H1 (cell line): ENCODE results near the gene SPATA31E1. TPM values are rescaled to one million over a fixed set of nuclear protein-coding genes. Genes with fewer than 3 reads are reported as not detected.

Source experiments
- CTCF ChIA-PET: fragments of 300-600 bp; sonication (Branson Sonifier 250); formaldehyde crosslinking; loops from one replicate; lab custom pipeline; 2021; ENCODE audit not compliant: partially characterized antibody; lab: Charles Lee
- POLR2A ChIA-PET: fragments of 300-600 bp; sonication (Branson Sonifier 250); formaldehyde crosslinking; loops from one replicate; lab custom pipeline; 2021; ENCODE audit warnings: inconsistent platforms; ENCODE audit not compliant: partially characterized antibody; lab: Charles Lee
- DNase-seq, 2 experiments: peaks; one replicate each; pipeline versions ENCODE4 v3.0.0 to v3.0.0-alpha.2; 2010 to 2022; ENCODE audit warnings: low spot score in 2 of 2, low read depth in 1 of 2, mixed read lengths in 1 of 2
- FAIRE-seq: peaks from 2 replicates; lab custom pipeline; 2011; peaks lifted over from hg19 to GRCh38; lab: Jason Lieb, UNC
- H2AFZ ChIP-seq: 2 replicates; pipeline ENCODE4 v1.8.1; 2012; ENCODE audit warnings: low read length, inconsistent platforms
- H2AK5ac ChIP-seq: 2 replicates; pipeline ENCODE4 v1.6.1; 2013; ENCODE audit warnings: low read depth, low read length
- H2BK120ac ChIP-seq: replicated peaks from 2 replicates; pipeline ENCODE3; 2013; ENCODE audit warnings: low read depth, low read length, inconsistent platforms
- H2BK12ac ChIP-seq: 2 replicates; pipeline ENCODE4 v1.6.1; 2013; ENCODE audit warnings: low read depth, low read length
- H2BK15ac ChIP-seq: 2 replicates; pipeline ENCODE4 v1.6.1; 2013; ENCODE audit warnings: low read length
- H2BK20ac ChIP-seq: 2 replicates; pipeline ENCODE4 v1.6.1; 2013; ENCODE audit warnings: low read length
- H2BK5ac ChIP-seq: 2 replicates; pipeline ENCODE4 v1.6.1; 2013; ENCODE audit warnings: low read depth, low read length
- H3K14ac ChIP-seq: 2 replicates; pipeline ENCODE4 v1.6.1; 2013; ENCODE audit warnings: inconsistent platforms; ENCODE audit not compliant: insufficient read length
- H3K18ac ChIP-seq: 2 replicates; pipeline ENCODE4 v1.6.1; 2013; ENCODE audit warnings: low read length; ENCODE audit errors: extremely low read depth
- H3K23ac ChIP-seq: 2 replicates; pipeline ENCODE4 v1.6.1; 2013; ENCODE audit warnings: inconsistent platforms; ENCODE audit not compliant: insufficient read length
- H3K23me2 ChIP-seq: 2 replicates; pipeline ENCODE4 v1.6.1; 2013; ENCODE audit warnings: low read depth, low read length
- H3K27ac ChIP-seq: 2 replicates; pipeline ENCODE4 v1.6.1; 2011; ENCODE audit warnings: low read depth, low read length, inconsistent platforms
- H3K27me3 ChIP-seq, 4 experiments: replicated peaks in 1 of 4; 1 replicate in 1 of 4; 2 replicates in 3 of 4; pipeline versions ENCODE4 v1.6.1 to v1.8.1; 2011 to 2013; ENCODE audit warnings: low read length in 3 of 4, mild to moderate bottlenecking in 3 of 4, inconsistent platforms in 2 of 4, mixed read lengths in 2 of 4, moderate library complexity in 1 of 4; ENCODE audit not compliant: control insufficient read depth in 3 of 4, insufficient read depth in 3 of 4; ENCODE audit errors: extremely low read depth in 1 of 4
- H3K36me3 ChIP-seq, 4 experiments: 2 replicates each; pipeline versions ENCODE4 v1.6.1 to v1.8.1; 2011 to 2013; ENCODE audit warnings: mild to moderate bottlenecking in 4 of 4, low read length in 3 of 4, moderate library complexity in 2 of 4, control low read depth in 1 of 4, inconsistent platforms in 1 of 4; ENCODE audit not compliant: insufficient read depth in 4 of 4, control insufficient read depth in 2 of 4
- H3K4ac ChIP-seq: replicated peaks from 2 replicates; pipeline ENCODE3; 2013; ENCODE audit warnings: low read length, low read depth, mixed read lengths, inconsistent platforms; ENCODE audit not compliant: insufficient read length
- H3K4me1 ChIP-seq, 4 experiments: replicated peaks in 1 of 4; 1 replicate in 1 of 4; 2 replicates in 3 of 4; pipeline versions ENCODE4 v1.6.1 to v1.8.1; 2011 to 2013; ENCODE audit warnings: low read length in 3 of 4, inconsistent platforms in 2 of 4, mixed read lengths in 1 of 4; ENCODE audit not compliant: insufficient read depth in 4 of 4, control insufficient read depth in 3 of 4
- H3K4me2 ChIP-seq, 2 experiments: 2 replicates each; pipeline versions ENCODE4 v1.6.1 to v1.8.1; 2011 to 2013; ENCODE audit warnings: low read depth in 2 of 2, low read length in 2 of 2, control low read depth in 1 of 2, inconsistent platforms in 1 of 2, mild to moderate bottlenecking in 1 of 2; ENCODE audit not compliant: insufficient read depth in 1 of 2
- H3K4me3 ChIP-seq, 4 experiments: fragments of 200-600, 300-600 bp in 1 of 4; sonication (generic), shearing (Covaris generic), sonication (Bioruptor Twin) in 1 of 4; 2 replicates each; pipeline versions ENCODE4 v1.5.1 to v1.8.1; 2011 to 2016; ENCODE audit warnings: low read length in 4 of 4, low read depth in 3 of 4, control low read depth in 2 of 4, inconsistent platforms in 2 of 4, mild to moderate bottlenecking in 2 of 4, mixed read lengths in 1 of 4, moderate library complexity in 1 of 4; ENCODE audit not compliant: insufficient read depth in 2 of 4; ENCODE audit errors: extremely low read depth in 1 of 4
- H3K56ac ChIP-seq: replicated peaks from 2 replicates; pipeline ENCODE3; 2013; ENCODE audit warnings: low read depth, mild to moderate bottlenecking, mixed read lengths, low read length, inconsistent platforms; ENCODE audit not compliant: insufficient read length
- H3K79me1 ChIP-seq: 2 replicates; pipeline ENCODE4 v1.6.1; 2013; ENCODE audit warnings: low read depth, low read length, control low read depth
- H3K79me2 ChIP-seq, 2 experiments: 2 replicates each; pipeline versions ENCODE4 v1.6.1 to v1.8.1; 2012 to 2013; ENCODE audit warnings: low read length in 2 of 2, mild to moderate bottlenecking in 2 of 2, inconsistent platforms in 1 of 2; ENCODE audit not compliant: insufficient read depth in 2 of 2, control insufficient read depth in 1 of 2
- H3K9ac ChIP-seq, 4 experiments: replicated peaks in 1 of 4; 1 replicate in 1 of 4; 2 replicates in 3 of 4; pipeline versions ENCODE4 v1.6.1 to v1.8.1; 2011 to 2013; ENCODE audit warnings: low read depth in 3 of 4, low read length in 3 of 4, control low read depth in 2 of 4, mild to moderate bottlenecking in 2 of 4, moderate library complexity in 2 of 4, inconsistent platforms in 1 of 4; ENCODE audit errors: extremely low read depth in 1 of 4
- H3K9me3 ChIP-seq, 2 experiments: 2 replicates each; pipeline versions ENCODE4 v1.6.1 to v1.8.1; 2012 to 2013; ENCODE audit warnings: mild to moderate bottlenecking in 2 of 2, moderate library complexity in 2 of 2, control low read depth in 1 of 2, inconsistent platforms in 1 of 2, low read depth in 1 of 2, low read length in 1 of 2, mixed read lengths in 1 of 2; ENCODE audit not compliant: insufficient read depth in 2 of 2
- H4K20me1 ChIP-seq, 2 experiments: replicated peaks in 1 of 2; 2 replicates each; pipeline versions ENCODE3 to v1.8.1; 2011 to 2013; ENCODE audit warnings: inconsistent platforms in 2 of 2, low read length in 2 of 2, mild to moderate bottlenecking in 1 of 2; ENCODE audit not compliant: insufficient read depth in 2 of 2, control insufficient read depth in 1 of 2
- H4K5ac ChIP-seq: 2 replicates; pipeline ENCODE4 v1.6.1; 2013; ENCODE audit warnings: low read length, low read depth, mixed read lengths, inconsistent platforms; ENCODE audit not compliant: insufficient read length
- H4K8ac ChIP-seq: 2 replicates; pipeline ENCODE4 v1.8.0; 2013; ENCODE audit warnings: mild to moderate bottlenecking, moderate library complexity, low read length, inconsistent platforms; ENCODE audit not compliant: insufficient read depth; ENCODE audit errors: extremely low read depth
- H4K91ac ChIP-seq: replicated peaks from 2 replicates; pipeline ENCODE3; 2013; ENCODE audit warnings: low read length, mixed read lengths, inconsistent platforms; ENCODE audit not compliant: insufficient read length
- KDM5A ChIP-seq: fragments of 200-600 bp; IDR thresholded peaks from 2 replicates; pipeline ENCODE4 v1.7.1; 2012; ENCODE audit warnings: mild to moderate bottlenecking, low read length, inconsistent platforms, mixed read lengths
- SP2 ChIP-seq: IDR thresholded peaks from 2 replicates; pipeline ENCODE4 v1.6.1; 2012; ENCODE audit warnings: mild to moderate bottlenecking, low read length, inconsistent platforms
- TAF1 ChIP-seq: IDR thresholded peaks from 2 replicates; pipeline ENCODE4 v1.6.1; 2011; ENCODE audit warnings: mild to moderate bottlenecking, low read depth, low read length
- YY1 ChIP-seq: IDR thresholded peaks from 2 replicates; pipeline ENCODE4 v1.6.1; 2011; ENCODE audit warnings: low read depth, mild to moderate bottlenecking, low read length
- WGBS, 2 experiments: shearing (Covaris generic) in 1 of 2; methylation state at CpG; one replicate each; pipeline versions ENCODE4 v1.1.6 to v1.1.7; 2013 to 2015; ENCODE audit warnings: low lambda C conversion rate in 2 of 2, mixed read lengths in 2 of 2, inconsistent platforms in 1 of 2, low coverage in 1 of 2, missing lambda C conversion rate in 1 of 2; ENCODE audit not compliant: insufficient replicate concordance in 2 of 2, insufficient coverage in 1 of 2, insufficient read length in 1 of 2; ENCODE audit errors: extremely low coverage in 1 of 2, missing lambda C conversion rate in 1 of 2; 5-methylcytosine and 5-hydroxymethylcytosine counted together
- polyA plus RNA-seq, 7 experiments: library from polyadenylated mRNA; depleted of rRNA in 3 of 7; stranded (reverse) in 5 of 7; unstranded in 2 of 7; fragments of >200 nt in 5 of 7; fragments of 200-250 nt in 2 of 7; gene quantifications; 1 replicate in 5 of 7; 2 replicates in 1 of 7; 4 replicates in 1 of 7; pipeline versions ENCODE4 v1.2.1 to v1.2.3, GENCODE V29; 2011 to 2013; ENCODE audit warnings: missing spikeins in 2 of 7, mixed read lengths in 2 of 7
- total RNA-seq: library from RNA; stranded (reverse); fragmentation: NEBNext Ultra II Directional; extraction: Animal tissue kit (Norgen Biotek cat#: 25700); gene quantifications from 2 replicates; pipeline ENCODE4 v1.2.1, GENCODE V29; 2021

Gene SPATA31E1
- total and polyA plus RNA-seq, 2 of the 8 experiments (the other 6 are each of a cell fraction or from before 2014, with no cell fraction given), result 0.05 to 0.09 TPM

DNA sequence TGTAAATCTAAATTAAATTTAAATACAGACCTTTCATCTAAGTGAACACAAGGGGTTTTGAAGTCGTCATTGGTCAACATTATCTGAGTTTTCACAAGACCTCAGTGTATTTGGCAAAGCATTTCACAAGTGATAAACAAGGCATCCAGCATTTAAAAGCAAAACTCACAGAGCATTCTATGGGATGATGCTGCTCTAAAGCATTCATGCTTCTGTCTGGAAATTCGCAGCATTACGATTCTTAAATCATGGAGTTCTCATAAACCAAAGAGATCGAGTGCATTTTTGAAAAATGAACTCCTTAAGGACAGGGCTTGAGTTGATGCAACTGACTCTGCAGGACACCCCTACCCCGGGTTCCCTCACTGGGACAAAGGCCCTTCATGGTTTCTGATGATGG lies 46.1 kb upstream of the SPATA31E1 start:
- no peak for DNase-seq
- no peaks in the 10 kb centered on the region for H4K20me1 ChIP-seq
- H2BK5ac ChIP-seq, result no peak overlapping the region
- H3K56ac ChIP-seq, result no peak overlapping the region
- H3K4me1 ChIP-seq, result peaks cover 0 to 8% (median 2%) of the 10 kb centered on the region in 4 experiments; a peak in 2 of 7 replicates
- H3K36me3 ChIP-seq, result no peaks in the 10 kb centered on the region
- no peak for FAIRE-seq
- H4K5ac ChIP-seq, result no peak overlapping the region
- no peak overlapping the region for H4K8ac ChIP-seq
- no peaks in the 10 kb centered on the region for H3K79me2 ChIP-seq
- no peak overlapping the region for H3K4ac ChIP-seq
- H3K14ac ChIP-seq, result no peak overlapping the region
- H3K9ac ChIP-seq, result no peak overlapping the region
- no peak overlapping the region for H2AK5ac ChIP-seq
- no peak overlapping the region for H3K18ac ChIP-seq
- no peak overlapping the region for H4K91ac ChIP-seq
- no peak overlapping the region for H3K4me2 ChIP-seq
- H3K79me1 ChIP-seq, result no peaks in the 10 kb centered on the region
- no peak overlapping the region for H2BK15ac ChIP-seq
- ChIA-PET CTCF (interaction anchor here (0.6 to 1.4 kb wide), 5 partner anchors 11 to 526 kb away, joined by 3 to 4 read pairs (median 3); no protein-coding TSS in a partner anchor), POLR2A (no interaction called here)
- H3K27ac ChIP-seq, result no peak overlapping the region
- H3K23me2 ChIP-seq, result no peaks in the 10 kb centered on the region; the same call in 1 of the 2 replicates
- peaks cover 0 to 3% (median 0%) of the 10 kb centered on the region in 4 experiments; a peak in 4 of 7 replicates for H3K27me3 ChIP-seq
- H2BK12ac ChIP-seq, result no peak overlapping the region
- H2AFZ ChIP-seq, result no peak overlapping the region
- H3K23ac ChIP-seq, result no peak overlapping the region
- 83% methylated on average over 5 of the region's 5 CpGs; no CpG with 5 or more reads in 1 of the 2 experiments for WGBS, 2 experiments
- H3K4me3 ChIP-seq, result no peak overlapping the region
- peaks cover 3 to 5% of the 10 kb centered on the region in 2 experiments; a peak in 1 of 4 replicates for H3K9me3 ChIP-seq
- no peak overlapping the region for H2BK20ac ChIP-seq
- H2BK120ac ChIP-seq, result no peak overlapping the region
- TF ChIP-seq KDM5A (no peak), SP2 (no peak), YY1 (no peak), TAF1 (no peak)
